Fibroblast of mammary gland (primary cell): ENCODE data around the gene SLC8A2.

ENCODE experiments used
- DNase-seq: peaks from one replicate; pipeline ENCODE4 v3.0.0-alpha.2; 2010; ENCODE audit warnings: low read depth
- H3K4me3 ChIP-seq: 2 replicates; pipeline ENCODE4 v1.5.1; 2011; ENCODE audit warnings: low read depth, mild to moderate bottlenecking, low read length, moderate library complexity; ENCODE audit not compliant: control insufficient read depth
- CTCF ChIP-seq: conservative IDR thresholded peaks from 2 replicates; pipeline ENCODE4 v1.5.1; 2011; ENCODE audit warnings: low read depth, low read length, inconsistent platforms; ENCODE audit not compliant: control insufficient read depth, insufficient read depth

The SLC8A2 gene

GRCh38 chr19:47470447-47471195 is 1.1 kb downstream of the SLC8A2 start:
- no peak for TF ChIP-seq CTCF
- DNase-seq: no peak

GRCh38 chr19:47469719-47470118 is 2.0 kb downstream of the SLC8A2 start:
- TF ChIP-seq CTCF: no peak
- H3K4me3 ChIP-seq: no peak overlapping the region
- DNase-seq: no peak

More at GRCh38 chr19:47470447-47471195, 1.1 kb downstream of the SLC8A2 start:
- no peak overlapping the region for H3K4me3 ChIP-seq

- no peak overlapping the region for H3K4me3 ChIP-seq
- no peak for DNase-seq
- no peak for TF ChIP-seq CTCF
These were observed 2.4 kb downstream of the SLC8A2 start for GRCh38 chr19:47469363-47469700.

- no peak for TF ChIP-seq CTCF
- H3K4me3 ChIP-seq: no peak overlapping the region
- no peak for DNase-seq
These were observed 3.8 kb downstream of the SLC8A2 start for GRCh38 chr19:47467914-47468313.

- DNase-seq: no peak
- no peak for TF ChIP-seq CTCF
- H3K4me3 ChIP-seq: no peak overlapping the region
These were observed 5.7 kb downstream of the SLC8A2 start for GRCh38 chr19:47465957-47466356.

GRCh38 chr19:47464675-47465419 is 6.8 kb downstream of the SLC8A2 start:
- H3K4me3 ChIP-seq: no peak overlapping the region
- no peak for TF ChIP-seq CTCF
- no peak for DNase-seq
